Activated naive CD4-positive, alpha-beta T cell treated with anti-CD3 and anti-CD28 coated beads for 36 hours (primary cell): Measurements from ENCODE around the gene KRTAP1-5. TPM values are rescaled to one million over a fixed set of nuclear protein-coding genes. Genes with fewer than 3 reads are reported as not detected.
"Not testable (repeated sequence)": the region's sequence is repeated elsewhere in the genome, so short reads cannot be mapped to it uniquely, and the experiment has no call there.

ENCODE experiments used
- CTCF ChIA-PET: fragments of 350-600 bp; sonication (Branson Sonifier 250); formaldehyde crosslinking; loops from one replicate; lab custom pipeline; 2021; ENCODE audit warnings: antibody characterized with exemption; lab: Charles Lee
- DNase-seq: peaks from one replicate; pipeline ENCODE4 v3.0.0-alpha.2; 2020
- H3K27ac Mint-ChIP-seq: one replicate; pipeline ENCODE4 v1.8.0; 2021; ENCODE audit warnings: mild to moderate bottlenecking, mixed read lengths
- H3K27me3 Mint-ChIP-seq: one replicate; pipeline ENCODE4 v1.8.0; 2021; ENCODE audit warnings: low read depth, mixed read lengths
- H3K36me3 Mint-ChIP-seq: one replicate; pipeline ENCODE4 v1.8.0; 2021; ENCODE audit warnings: low read depth, mixed read lengths
- H3K4me1 Mint-ChIP-seq: one replicate; pipeline ENCODE4 v1.8.0; 2021; ENCODE audit warnings: low read depth, mixed read lengths
- H3K4me3 Mint-ChIP-seq: one replicate; pipeline ENCODE4 v1.8.0; 2021; ENCODE audit warnings: mild to moderate bottlenecking, moderate library complexity, mixed read lengths
- H3K9me3 Mint-ChIP-seq: one replicate; pipeline ENCODE4 v1.8.0; 2021; ENCODE audit warnings: mixed read lengths
- intact Hi-C: fragments of 100-400 bp; cut with micrococcal nuclease; formaldehyde crosslinking; loops from one replicate; pipeline ENCODE4 v1.15.1; 2023
- total RNA-seq, 2 experiments: library from RNA; stranded (reverse); gene quantifications; one replicate each; pipeline ENCODE4 v1.2.3, GENCODE V29; 2021

KRTAP1-5 gene
- total RNA-seq, 2 experiments from 2014 or later = not detected

DNA sequence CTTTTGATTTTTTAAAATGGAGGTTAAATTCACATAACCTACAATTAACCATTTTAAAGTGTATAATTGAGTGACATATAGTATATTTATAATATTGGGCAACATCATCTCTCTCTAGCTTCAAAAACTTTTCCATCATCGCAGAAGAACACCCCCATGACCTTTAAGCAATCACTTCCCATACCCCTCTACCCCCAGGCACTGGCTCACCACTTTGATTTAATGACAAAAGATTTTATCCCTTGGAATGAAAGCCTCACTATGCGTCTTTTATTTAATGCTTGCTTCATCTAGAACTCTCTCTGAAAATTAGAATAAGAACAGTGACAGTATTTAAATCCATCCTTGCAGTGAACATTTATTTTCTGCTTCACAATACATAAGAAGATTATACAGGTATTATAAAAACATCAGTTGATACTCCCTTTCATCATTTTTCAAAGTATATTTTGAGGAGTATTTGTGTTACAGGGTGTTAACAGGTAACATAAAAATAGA is 10.9 kb upstream of the KRTAP1-5 start:
- Mint-ChIP-seq H3K27ac (no peak overlapping the region), H3K36me3 (no peaks in the 10 kb centered on the region), H3K4me1 (no peaks in the 10 kb centered on the region), H3K9me3 (peaks cover 2% of the 10 kb centered on the region), H3K27me3 (no peaks in the 10 kb centered on the region), H3K4me3 (no peak overlapping the region)
- CTCF ChIA-PET = no interaction called here
- intact Hi-C loops = no loop called here
- DNase-seq = no peak

DNA sequence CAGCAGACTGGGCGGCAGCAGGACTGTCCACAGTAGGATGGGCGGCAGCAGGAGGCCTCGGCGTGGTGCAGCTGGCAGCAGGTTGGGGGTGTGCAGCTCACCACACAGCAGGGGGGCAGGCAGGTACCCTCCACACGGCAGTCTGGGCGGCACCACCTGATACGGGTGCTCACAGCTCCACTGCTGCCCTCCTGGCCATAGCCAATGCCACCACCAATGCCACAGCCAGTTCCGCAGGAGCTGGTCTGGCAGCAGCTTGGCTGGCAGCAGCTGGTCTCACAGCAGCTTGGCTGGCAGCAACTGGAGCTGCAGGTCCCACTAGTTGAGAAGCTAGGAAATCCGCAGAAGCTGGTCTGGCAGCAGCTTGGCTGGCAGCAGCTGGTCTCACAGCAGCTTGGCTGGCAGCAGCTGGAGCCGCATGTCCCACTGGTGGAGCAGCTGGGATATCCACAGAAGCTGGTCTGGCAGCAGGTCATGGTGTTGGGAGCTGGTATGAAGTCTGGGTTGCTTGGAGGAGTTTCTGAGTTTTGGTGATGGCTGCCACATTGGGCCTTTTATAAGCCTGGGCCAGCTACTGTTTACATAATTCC is 7.4 kb upstream of the KRTAP1-5 start, which contains the start of gene KRTAP1-3:
KRTAP1-3 (minus strand) TSS at position 529 of the 590 bp plus-strand sequence; CDS start at position 476, 53 bp downstream.
- H3K4me3 Mint-ChIP-seq, H3K27ac Mint-ChIP-seq, H3K9me3 Mint-ChIP-seq, DNase-seq, H3K27me3 Mint-ChIP-seq, H3K36me3 Mint-ChIP-seq, intact Hi-C loops, H3K4me1 Mint-ChIP-seq, CTCF ChIA-PET: not testable (repeated sequence)

DNA sequence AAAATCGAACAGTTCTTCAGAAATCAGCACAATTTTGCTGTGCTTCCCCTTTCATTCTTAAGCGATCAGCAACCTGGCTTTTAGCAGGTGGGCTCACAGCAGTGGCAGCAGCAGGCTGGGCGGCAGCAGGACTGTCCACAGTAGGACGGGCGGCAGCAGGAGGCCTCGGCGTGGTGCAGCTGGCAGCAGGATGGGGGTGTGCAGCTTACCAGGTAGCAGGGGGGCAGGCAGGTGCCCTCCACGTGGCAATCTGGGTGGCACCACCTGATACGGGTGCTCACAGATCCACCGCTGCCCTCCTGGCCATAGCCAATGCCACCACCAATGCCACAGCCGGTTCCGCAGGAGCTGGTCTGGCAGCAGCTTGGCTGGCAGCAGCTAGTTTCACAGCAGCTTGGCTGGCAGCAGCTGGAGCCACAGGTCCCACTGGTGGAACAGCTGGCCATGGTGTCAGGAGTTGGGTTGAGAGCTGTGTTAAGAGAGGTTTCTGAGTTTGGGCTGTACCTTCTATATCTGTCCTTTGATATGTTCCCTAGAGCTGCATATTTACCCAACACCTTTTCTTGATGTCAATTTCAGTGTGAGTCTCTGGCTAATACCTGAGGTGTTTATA is 2.7 kb upstream of the KRTAP1-5 start, which contains the start of gene KRTAP1-4:
KRTAP1-4 (minus strand) TSS at position 563 of the 613 bp plus-strand sequence; CDS start at position 446, 117 bp downstream.
- Mint-ChIP-seq H3K36me3 (no peaks in the 10 kb centered on the region), H3K4me3 (no peak within 1 kb of the TSS), H3K9me3 (no peaks in the 10 kb centered on the region), H3K27me3 (peaks cover 6% of the 10 kb centered on the region), H3K27ac (no peak within 1 kb of the TSS), H3K4me1 (no peaks in the 10 kb centered on the region)
- CTCF ChIA-PET = no interaction called here
- no peak for DNase-seq
- intact Hi-C loops = no loop called here

DNA sequence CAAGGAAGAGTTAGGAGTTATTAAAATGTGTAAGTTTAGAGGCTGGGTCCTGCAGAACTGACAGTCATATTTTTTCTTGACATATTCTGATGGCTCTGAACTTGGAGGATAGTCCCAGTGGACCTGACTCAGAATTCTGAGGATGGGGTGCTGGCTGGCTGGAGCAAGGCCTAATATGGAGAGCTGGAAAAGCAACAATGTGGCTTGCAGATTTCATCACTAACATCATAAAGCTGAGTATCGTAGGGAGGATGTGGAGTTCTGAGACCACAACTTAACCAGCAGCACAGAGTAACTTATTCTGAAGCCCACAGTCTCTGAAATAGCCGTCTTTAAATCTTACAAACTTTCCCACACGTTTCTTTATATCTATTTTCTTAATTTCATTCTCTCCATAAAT is 2.3 kb downstream of the KRTAP1-5 start:
- intact Hi-C loops = no loop called here
- CTCF ChIA-PET = no interaction called here
- H3K27ac Mint-ChIP-seq = no peak overlapping the region
- H3K9me3 Mint-ChIP-seq = no peaks in the 10 kb centered on the region
- H3K4me1 Mint-ChIP-seq = no peaks in the 10 kb centered on the region
- H3K27me3 Mint-ChIP-seq = peaks cover 5% of the 10 kb centered on the region
- H3K36me3 Mint-ChIP-seq = no peaks in the 10 kb centered on the region
- no peak for DNase-seq
- H3K4me3 Mint-ChIP-seq = no peak overlapping the region

DNA sequence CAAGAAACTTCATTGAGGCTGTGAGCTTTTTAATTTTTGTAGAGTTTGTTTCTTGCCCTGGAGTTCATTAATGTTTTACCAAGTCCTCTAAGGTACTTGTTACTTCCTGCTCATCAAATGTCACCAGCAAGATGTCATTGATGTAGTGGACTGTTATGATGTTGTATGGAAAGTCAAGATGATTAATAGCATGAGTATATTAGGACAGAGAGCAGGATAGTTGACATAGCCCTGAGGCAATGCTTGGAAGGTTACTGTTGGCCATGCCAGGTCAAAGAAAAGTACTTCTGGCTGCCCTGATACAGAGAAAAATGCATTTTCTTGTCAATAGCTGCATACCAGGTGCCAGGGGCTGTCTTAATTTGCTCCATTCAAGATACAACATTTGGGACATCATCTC is 6.7 kb downstream of the KRTAP1-5 start:
- DNase-seq = no peak
- no peak overlapping the region for H3K4me3 Mint-ChIP-seq
- no peaks in the 10 kb centered on the region for H3K4me1 Mint-ChIP-seq
- H3K9me3 Mint-ChIP-seq = no peaks in the 10 kb centered on the region
- H3K27ac Mint-ChIP-seq = no peak overlapping the region
- H3K27me3 Mint-ChIP-seq = peaks cover 2% of the 10 kb centered on the region
- no peaks in the 10 kb centered on the region for H3K36me3 Mint-ChIP-seq
- CTCF ChIA-PET = interaction anchor here (0.7 kb wide), 1 partner anchor 15 kb away, joined by 3 read pairs; no protein-coding TSS in a partner anchor
- intact Hi-C loops = no loop called here

DNA sequence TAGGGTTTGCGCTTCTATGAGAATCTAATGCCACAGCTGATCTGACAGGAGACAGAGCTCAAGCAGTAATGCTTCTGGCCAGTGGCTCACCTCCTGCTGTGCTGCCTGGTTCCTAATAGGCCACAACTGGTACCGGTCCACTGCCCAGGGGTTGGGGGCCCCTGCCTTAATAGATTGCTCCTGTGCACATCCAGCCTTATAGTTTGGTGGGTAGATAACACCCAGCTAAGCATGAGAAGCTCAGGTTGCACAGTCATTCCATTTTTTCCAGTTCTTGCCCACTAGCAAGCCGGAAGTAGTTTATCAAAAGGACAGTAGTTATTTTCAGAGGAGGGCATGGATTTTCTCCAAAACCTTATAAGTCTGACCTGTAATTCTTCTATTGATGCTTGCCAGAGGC is 7.6 kb downstream of the KRTAP1-5 start:
- H3K36me3 Mint-ChIP-seq = no peaks in the 10 kb centered on the region
- peaks cover 2% of the 10 kb centered on the region for H3K27me3 Mint-ChIP-seq
- DNase-seq = no peak
- CTCF ChIA-PET = interaction anchor here (0.6 to 0.7 kb wide), 3 partner anchors 14 to 413 kb away, joined by 3 to 4 read pairs (median 4); no protein-coding TSS in a partner anchor
- intact Hi-C loops = no loop called here
- no peak overlapping the region for H3K27ac Mint-ChIP-seq
- H3K4me1 Mint-ChIP-seq = no peaks in the 10 kb centered on the region
- no peak overlapping the region for H3K4me3 Mint-ChIP-seq
- no peaks in the 10 kb centered on the region for H3K9me3 Mint-ChIP-seq

DNA sequence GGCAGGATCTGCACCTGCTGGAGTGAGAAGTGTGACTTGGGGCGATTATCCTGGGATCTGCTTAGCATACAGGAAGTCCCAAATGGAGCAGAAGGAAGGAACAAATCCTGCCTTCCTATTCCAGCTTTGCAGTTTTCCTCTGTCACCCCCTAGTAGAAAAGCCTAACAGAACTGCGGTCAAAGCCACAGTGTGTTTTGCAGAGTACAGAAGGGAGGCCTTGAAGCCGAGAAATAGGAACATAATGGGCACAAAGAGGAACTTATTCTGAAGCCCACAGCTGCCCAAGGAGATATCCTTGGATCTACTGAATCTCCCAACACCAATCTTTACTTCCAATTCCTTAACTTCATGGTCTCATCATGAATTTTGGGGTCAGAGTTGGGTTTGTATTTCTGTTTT is 8.5 kb downstream of the KRTAP1-5 start:
- H3K27me3 Mint-ChIP-seq = peaks cover 2% of the 10 kb centered on the region
- DNase-seq = no peak
- H3K36me3 Mint-ChIP-seq = no peaks in the 10 kb centered on the region
- H3K27ac Mint-ChIP-seq = no peak overlapping the region
- no peak overlapping the region for H3K4me3 Mint-ChIP-seq
- intact Hi-C loops = no loop called here
- CTCF ChIA-PET = no interaction called here
- no peaks in the 10 kb centered on the region for H3K9me3 Mint-ChIP-seq
- no peaks in the 10 kb centered on the region for H3K4me1 Mint-ChIP-seq

DNA sequence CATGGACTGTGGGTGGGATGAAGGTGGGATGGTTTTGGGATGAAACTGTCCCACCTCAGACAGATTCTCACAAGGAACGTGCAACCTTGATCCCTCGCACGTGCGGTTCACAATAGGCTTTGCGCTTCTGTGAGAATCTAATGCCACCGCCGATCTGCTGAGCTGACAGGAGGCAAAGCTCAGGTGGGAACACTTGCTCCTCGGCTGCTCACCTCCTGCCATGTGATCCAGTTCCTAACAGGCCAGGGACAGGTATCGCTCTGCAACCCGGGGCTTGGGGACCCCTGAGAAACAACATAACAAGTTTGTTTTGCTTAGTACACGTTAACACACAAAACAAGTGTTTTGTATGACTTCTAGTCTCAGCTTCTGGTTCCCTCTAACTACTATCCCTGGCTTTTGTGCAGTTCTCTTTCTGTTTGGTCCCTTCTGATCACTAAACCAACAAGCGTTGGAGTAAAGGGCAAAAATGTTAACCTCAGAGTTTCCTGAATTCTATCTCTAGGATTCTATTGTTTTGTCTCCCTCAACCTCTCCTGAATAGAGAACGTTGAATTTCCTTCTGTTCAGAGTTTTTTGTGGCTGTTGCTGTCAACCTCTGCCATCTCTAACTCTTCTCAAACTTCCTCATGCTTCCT is 10.3 kb downstream of the KRTAP1-5 start:
- no peaks in the 10 kb centered on the region for H3K36me3 Mint-ChIP-seq
- H3K27ac Mint-ChIP-seq = no peak overlapping the region
- CTCF ChIA-PET = no interaction called here
- no peak overlapping the region for H3K4me3 Mint-ChIP-seq
- DNase-seq = no peak
- no peaks in the 10 kb centered on the region for H3K27me3 Mint-ChIP-seq
- intact Hi-C loops = no loop called here
- H3K4me1 Mint-ChIP-seq = no peaks in the 10 kb centered on the region
- no peaks in the 10 kb centered on the region for H3K9me3 Mint-ChIP-seq

DNA sequence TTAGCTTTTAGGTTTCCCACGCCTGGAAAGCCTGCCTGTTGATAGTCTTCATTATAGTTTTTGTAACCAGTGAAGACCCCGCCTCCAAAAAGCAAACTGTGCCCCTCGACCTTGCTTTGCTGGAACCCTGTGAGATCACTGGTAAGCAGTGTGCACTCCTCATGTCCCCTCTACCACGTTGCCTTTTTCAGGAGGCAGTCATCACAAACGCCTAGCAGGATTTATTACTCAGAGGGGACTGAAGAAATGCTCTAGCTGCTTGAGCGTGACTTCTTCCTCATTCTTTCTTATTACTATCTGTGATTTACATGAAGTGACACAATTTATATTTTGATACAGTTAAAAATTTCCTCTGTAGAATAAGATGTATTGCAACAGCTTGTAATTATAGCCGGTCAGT is 11.6 kb downstream of the KRTAP1-5 start:
- Mint-ChIP-seq H3K27ac (no peak overlapping the region), H3K9me3 (no peaks in the 10 kb centered on the region), H3K27me3 (no peaks in the 10 kb centered on the region), H3K4me1 (no peaks in the 10 kb centered on the region), H3K4me3 (no peak overlapping the region), H3K36me3 (no peaks in the 10 kb centered on the region)
- intact Hi-C loops = no loop called here
- no peak for DNase-seq
- CTCF ChIA-PET = no interaction called here

DNA sequence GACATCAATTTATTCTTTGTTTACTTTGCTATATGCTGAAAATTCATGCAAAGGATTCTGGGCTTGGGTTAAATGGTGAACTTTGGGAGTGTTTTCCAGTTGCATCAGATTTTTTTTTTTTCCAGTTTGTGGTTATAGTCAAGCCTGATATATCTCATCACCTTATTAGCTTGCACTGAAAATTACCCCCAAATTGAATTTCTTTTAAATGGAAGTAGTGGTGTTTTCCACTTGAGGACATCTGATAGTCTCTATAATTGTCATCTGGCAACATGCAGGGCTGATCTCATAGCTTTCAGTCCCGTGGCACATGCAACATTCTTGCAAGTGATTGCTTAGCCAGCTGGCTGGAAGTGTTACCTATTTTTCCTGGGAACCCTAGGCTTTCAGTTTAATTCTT is 13.4 kb downstream of the KRTAP1-5 start:
- Mint-ChIP-seq H3K4me3 (no peak overlapping the region), H3K27me3 (no peaks in the 10 kb centered on the region), H3K36me3 (no peaks in the 10 kb centered on the region), H3K4me1 (no peaks in the 10 kb centered on the region), H3K27ac (no peak overlapping the region), H3K9me3 (no peaks in the 10 kb centered on the region)
- intact Hi-C loops = no loop called here
- DNase-seq = no peak
- CTCF ChIA-PET = no interaction called here

DNA sequence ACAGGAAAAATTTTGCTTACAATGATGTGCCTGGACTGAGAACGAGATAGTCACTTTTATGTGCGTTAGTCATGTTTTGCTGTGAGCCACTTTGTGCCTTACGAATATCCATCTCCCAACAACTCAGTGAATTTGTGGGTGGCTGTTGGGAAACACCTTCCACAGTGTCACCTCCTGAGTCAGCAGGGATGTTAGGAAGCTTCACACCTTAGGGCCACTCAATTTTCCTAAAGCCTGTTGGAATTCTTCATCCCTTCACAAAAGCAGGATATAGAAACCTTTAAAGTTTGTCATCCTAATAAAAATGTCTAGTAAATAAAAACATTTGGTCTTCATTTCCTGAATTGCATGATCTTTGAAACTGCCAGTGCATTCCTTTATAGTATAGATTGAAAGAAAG is 13.8 kb downstream of the KRTAP1-5 start:
- intact Hi-C loops = no loop called here
- Mint-ChIP-seq H3K4me3 (no peak overlapping the region), H3K27me3 (no peaks in the 10 kb centered on the region), H3K36me3 (no peaks in the 10 kb centered on the region), H3K4me1 (no peaks in the 10 kb centered on the region), H3K9me3 (no peaks in the 10 kb centered on the region), H3K27ac (no peak overlapping the region)
- CTCF ChIA-PET = no interaction called here
- no peak for DNase-seq

DNA sequence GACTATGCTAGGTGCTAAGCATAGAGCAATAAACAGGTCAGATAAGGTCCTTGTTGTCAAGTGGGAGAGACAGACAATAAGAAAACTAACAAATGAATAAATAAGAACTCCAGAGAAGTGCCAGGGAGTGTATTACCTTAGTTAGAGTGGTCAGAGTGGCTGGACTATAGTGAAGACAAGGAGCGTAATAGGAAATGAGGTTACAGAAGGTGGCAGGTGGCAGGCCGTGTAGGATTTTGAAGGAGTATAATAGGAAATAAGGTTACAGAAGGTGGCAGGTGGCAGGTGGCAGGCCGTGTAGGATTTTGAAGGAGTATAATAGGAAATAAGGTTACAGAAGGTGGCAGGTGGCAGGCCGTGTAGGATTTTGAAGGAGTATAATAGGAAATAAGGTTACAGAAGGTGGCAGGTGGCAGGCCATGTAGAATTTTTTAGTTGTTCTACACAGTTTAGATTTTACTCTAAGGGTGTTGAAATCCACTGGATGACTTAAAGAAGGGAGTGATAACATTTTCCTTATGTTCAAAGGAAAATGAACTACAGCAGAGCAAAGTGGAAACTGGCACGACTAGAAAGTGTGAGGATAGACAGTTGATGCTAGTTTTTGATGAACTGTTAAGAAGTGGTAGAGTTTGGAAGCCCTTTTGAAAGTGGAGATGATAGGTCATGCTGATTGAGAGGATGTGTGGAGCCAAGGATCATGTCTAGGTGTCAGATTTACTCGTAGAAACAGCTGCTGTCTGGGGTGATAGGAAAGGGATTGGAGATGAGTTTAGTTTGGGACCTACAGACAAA is 14.5 kb downstream of the KRTAP1-5 start:
- H3K36me3 Mint-ChIP-seq = no peaks in the 10 kb centered on the region
- H3K4me3 Mint-ChIP-seq = no peak overlapping the region
- intact Hi-C loops = no loop called here
- no peaks in the 10 kb centered on the region for H3K4me1 Mint-ChIP-seq
- no peak overlapping the region for H3K27ac Mint-ChIP-seq
- CTCF ChIA-PET = no interaction called here
- no peaks in the 10 kb centered on the region for H3K9me3 Mint-ChIP-seq
- no peaks in the 10 kb centered on the region for H3K27me3 Mint-ChIP-seq
- DNase-seq = no peak
